ENCODE data around the gene PTPRD.

PTPRD gene

GRCh38 chr9:9214066-9214465 is 1398.7 kb downstream of the PTPRD start:
- no peak overlapping the region for H3K4me3 ChIP-seq (ENCODE audit: low read depth, low read length)
- DNase-seq (ENCODE audit: low read depth) = no peak
- no peak for TF ChIP-seq CTCF (IDR thresholded peaks at IDR 0.05; ENCODE audit: insufficient read depth, low read depth, low read length, missing control alignments)

- DNase-seq (ENCODE audit: low read depth) = no peak
- H3K4me3 ChIP-seq (ENCODE audit: low read depth, low read length) = no peak overlapping the region
- TF ChIP-seq CTCF (IDR thresholded peaks at IDR 0.05; ENCODE audit: insufficient read depth, low read depth, low read length, missing control alignments) = no peak
Observed at GRCh38 chr9:9212963-9213362, 1399.8 kb downstream of the PTPRD start.

- TF ChIP-seq CTCF (IDR thresholded peaks at IDR 0.05; ENCODE audit: insufficient read depth, low read depth, low read length, missing control alignments) = no peak
- no peak for DNase-seq (ENCODE audit: low read depth)
- no peak overlapping the region for H3K4me3 ChIP-seq (ENCODE audit: low read depth, low read length)
Observed at GRCh38 chr9:9202276-9202675, 1410.5 kb downstream of the PTPRD start.

- no peak for DNase-seq (ENCODE audit: low read depth)
- no peak overlapping the region for H3K4me3 ChIP-seq (ENCODE audit: low read depth, low read length)
- no peak for TF ChIP-seq CTCF (IDR thresholded peaks at IDR 0.05; ENCODE audit: insufficient read depth, low read depth, low read length, missing control alignments)
Observed at GRCh38 chr9:9186086-9186485, 1426.7 kb downstream of the PTPRD start.

GRCh38 chr9:9182431-9182830 is 1430.4 kb downstream of the PTPRD start:
- TF ChIP-seq CTCF (IDR thresholded peaks at IDR 0.05; ENCODE audit: insufficient read depth, low read depth, low read length, missing control alignments) = no peak
- H3K4me3 ChIP-seq (ENCODE audit: low read depth, low read length) = no peak overlapping the region

GRCh38 chr9:9177081-9177480 is 1435.7 kb downstream of the PTPRD start:
- no peak for DNase-seq (ENCODE audit: low read depth)
- H3K4me3 ChIP-seq (ENCODE audit: low read depth, low read length) = no peak overlapping the region
- no peak for TF ChIP-seq CTCF (IDR thresholded peaks at IDR 0.05; ENCODE audit: insufficient read depth, low read depth, low read length, missing control alignments)

More at GRCh38 chr9:9182431-9182830, 1430.4 kb downstream of the PTPRD start:
- DNase-seq (ENCODE audit: low read depth) = no peak

- no peak overlapping the region for H3K4me3 ChIP-seq (ENCODE audit: low read depth, low read length)
- no peak for DNase-seq (ENCODE audit: low read depth)
- no peak for TF ChIP-seq CTCF (IDR thresholded peaks at IDR 0.05; ENCODE audit: insufficient read depth, low read depth, low read length, missing control alignments)
Observed at GRCh38 chr9:9174358-9174757, 1438.4 kb downstream of the PTPRD start.
